ENCODE data around the gene GDAP2.

Gene GDAP2

GRCh38 chr1:117836069-117836468, 93.4 kb downstream of the GDAP2 start:
- DNase-seq, result no peak

GRCh38 chr1:117834416-117834815, 95.0 kb downstream of the GDAP2 start:
- no peak for DNase-seq

GRCh38 chr1:117832453-117832852, 97.0 kb downstream of the GDAP2 start:
- DNase-seq, result no peak

GRCh38 chr1:117830222-117830621, 99.2 kb downstream of the GDAP2 start:
- DNase-seq, result no peak

GRCh38 chr1:117828201-117828600, 101.2 kb downstream of the GDAP2 start:
- no peak for DNase-seq

- DNase-seq, result no peak
Observed at GRCh38 chr1:117826540-117827078, 102.8 kb downstream of the GDAP2 start.

GRCh38 chr1:117826119-117826518, 103.3 kb downstream of the GDAP2 start:
- DNase-seq, result no peak

- DNase-seq, result no peak
Observed at GRCh38 chr1:117825414-117825813, 104.0 kb downstream of the GDAP2 start.

- DNase-seq, result no peak
Observed at GRCh38 chr1:117824616-117825015, 104.8 kb downstream of the GDAP2 start.

- no peak for DNase-seq
Observed at GRCh38 chr1:117821774-117822482, 107.5 kb downstream of the GDAP2 start.

- no peak for DNase-seq
Observed at GRCh38 chr1:117821382-117821755, 108.1 kb downstream of the GDAP2 start.

GRCh38 chr1:117820694-117821381, 108.6 kb downstream of the GDAP2 start:
- DNase-seq, result no peak

- DNase-seq, result no peak
Observed at GRCh38 chr1:117820096-117820495, 109.3 kb downstream of the GDAP2 start.

- no peak for DNase-seq
Observed at GRCh38 chr1:117819301-117819700, 110.1 kb downstream of the GDAP2 start.

GRCh38 chr1:117818456-117818855, 111.0 kb downstream of the GDAP2 start:
- DNase-seq, result no peak

GRCh38 chr1:117817629-117818028, 111.8 kb downstream of the GDAP2 start:
- no peak for DNase-seq

- DNase-seq, result no peak
Observed at GRCh38 chr1:117815926-117816325, 113.5 kb downstream of the GDAP2 start.

GRCh38 chr1:117814856-117815797, 114.3 kb downstream of the GDAP2 start:
- DNase-seq, result no peak
